ACC112 (cell line): Measurements from ENCODE around the gene CD200.

Experiments
- H2AFZ ChIP-seq: fragments of 200-600 bp; sonication (generic); one replicate; pipeline ENCODE4 v1.6.0; 2017; ENCODE audit warnings: antibody characterized with exemption, low read length; ENCODE audit not compliant: unreplicated experiment
- H3K27ac ChIP-seq: fragments of 200-600 bp; sonication (generic); 2 replicates; pipeline ENCODE4 v1.5.1; 2014; ENCODE audit warnings: low read depth, mild to moderate bottlenecking, antibody characterized with exemption, low read length, moderate library complexity
- H3K27me3 ChIP-seq: fragments of 200-600 bp; sonication (generic); 2 replicates; pipeline ENCODE4 v1.6.1; 2014; ENCODE audit warnings: mild to moderate bottlenecking, antibody characterized with exemption, low read length, moderate library complexity, mixed read lengths; ENCODE audit not compliant: insufficient read depth
- H3K36me3 ChIP-seq: fragments of 200-600 bp; sonication (generic); 2 replicates; pipeline ENCODE4 v1.6.1; 2016; ENCODE audit warnings: mild to moderate bottlenecking, antibody characterized with exemption, low read length, moderate library complexity, mixed read lengths; ENCODE audit not compliant: insufficient read depth
- H3K4me1 ChIP-seq: fragments of 200-600 bp; sonication (generic); one replicate; pipeline ENCODE4 v1.6.1; 2016; ENCODE audit warnings: low read length, mixed read lengths; ENCODE audit not compliant: insufficient read depth, unreplicated experiment, control insufficient read depth
- H3K4me3 ChIP-seq: fragments of 200-600 bp; sonication (generic); 2 replicates; pipeline ENCODE4 v1.5.1; 2014; ENCODE audit warnings: mild to moderate bottlenecking, low read depth, low read length
- H3K79me2 ChIP-seq: fragments of 200-600 bp; sonication (generic); one replicate; pipeline ENCODE4 v1.6.0; 2016; ENCODE audit warnings: low read length; ENCODE audit not compliant: control insufficient read depth, unreplicated experiment, insufficient read depth

CD200 gene

GRCh38 chr3:112307557-112307956, 25.4 kb upstream of the CD200 start:
- Histone ChIP-seq H2AFZ (no peak overlapping the region), H3K27me3 (no peaks in the 10 kb centered on the region), H3K4me3 (no peak overlapping the region), H3K36me3 (no peaks in the 10 kb centered on the region), H3K4me1 (peaks cover 16% of the 10 kb centered on the region), H3K79me2 (no peaks in the 10 kb centered on the region), H3K27ac (no peak overlapping the region)

GRCh38 chr3:112308151-112308911, 24.6 kb upstream of the CD200 start:
- Histone ChIP-seq H3K4me1 (peaks cover 11% of the 10 kb centered on the region), H3K36me3 (no peaks in the 10 kb centered on the region), H3K79me2 (no peaks in the 10 kb centered on the region), H3K4me3 (no peak overlapping the region), H2AFZ (peak overlapping the region; percentile 9), H3K27me3 (no peaks in the 10 kb centered on the region), H3K27ac (peak overlapping the region; percentile 52)

- H3K27me3 ChIP-seq, result no peaks in the 10 kb centered on the region
- no peaks in the 10 kb centered on the region for H3K79me2 ChIP-seq
- no peaks in the 10 kb centered on the region for H3K36me3 ChIP-seq
- H3K27ac ChIP-seq, result no peak overlapping the region
- H3K4me1 ChIP-seq, result no peaks in the 10 kb centered on the region
- no peak overlapping the region for H3K4me3 ChIP-seq
- H2AFZ ChIP-seq, result no peak overlapping the region
Observed at GRCh38 chr3:112314649-112315048, 18.3 kb upstream of the CD200 start.

- Histone ChIP-seq H3K36me3 (no peaks in the 10 kb centered on the region), H3K27me3 (no peaks in the 10 kb centered on the region), H2AFZ (no peak overlapping the region), H3K79me2 (no peaks in the 10 kb centered on the region), H3K27ac (no peak overlapping the region), H3K4me3 (no peak overlapping the region), H3K4me1 (no peaks in the 10 kb centered on the region)
Observed at GRCh38 chr3:112315791-112316190, 17.2 kb upstream of the CD200 start.

- H3K27ac ChIP-seq, result no peak overlapping the region
- no peak overlapping the region for H3K4me3 ChIP-seq
- H3K79me2 ChIP-seq, result no peaks in the 10 kb centered on the region
- H3K36me3 ChIP-seq, result no peaks in the 10 kb centered on the region
- H3K27me3 ChIP-seq, result no peaks in the 10 kb centered on the region
- no peak overlapping the region for H2AFZ ChIP-seq
- no peaks in the 10 kb centered on the region for H3K4me1 ChIP-seq
Observed at GRCh38 chr3:112319516-112320276, 13.3 kb upstream of the CD200 start.

GRCh38 chr3:112320691-112321090, 12.3 kb upstream of the CD200 start:
- no peak overlapping the region for H3K4me3 ChIP-seq
- no peak overlapping the region for H2AFZ ChIP-seq
- no peaks in the 10 kb centered on the region for H3K79me2 ChIP-seq
- no peaks in the 10 kb centered on the region for H3K36me3 ChIP-seq
- H3K27ac ChIP-seq, result no peak overlapping the region
- no peaks in the 10 kb centered on the region for H3K4me1 ChIP-seq
- H3K27me3 ChIP-seq, result no peaks in the 10 kb centered on the region

- H3K4me1 ChIP-seq, result no peaks in the 10 kb centered on the region
- no peaks in the 10 kb centered on the region for H3K36me3 ChIP-seq
- no peak overlapping the region for H3K27ac ChIP-seq
- no peak overlapping the region for H3K4me3 ChIP-seq
- no peaks in the 10 kb centered on the region for H3K27me3 ChIP-seq
- H2AFZ ChIP-seq, result no peak overlapping the region
- H3K79me2 ChIP-seq, result no peaks in the 10 kb centered on the region
Observed at GRCh38 chr3:112321867-112322652, 10.9 kb upstream of the CD200 start.

- no peaks in the 10 kb centered on the region for H3K27me3 ChIP-seq
- H3K36me3 ChIP-seq, result no peaks in the 10 kb centered on the region
- H3K27ac ChIP-seq, result no peak overlapping the region
- H3K4me3 ChIP-seq, result no peak overlapping the region
- H3K79me2 ChIP-seq, result no peaks in the 10 kb centered on the region
- no peak overlapping the region for H2AFZ ChIP-seq
- no peaks in the 10 kb centered on the region for H3K4me1 ChIP-seq
Observed at GRCh38 chr3:112327371-112327951, 5.5 kb upstream of the CD200 start.

- H3K27me3 ChIP-seq, result no peaks in the 10 kb centered on the region
- no peak overlapping the region for H3K4me3 ChIP-seq
- no peaks in the 10 kb centered on the region for H3K79me2 ChIP-seq
- H3K4me1 ChIP-seq, result no peaks in the 10 kb centered on the region
- no peak overlapping the region for H3K27ac ChIP-seq
- no peaks in the 10 kb centered on the region for H3K36me3 ChIP-seq
- no peak overlapping the region for H2AFZ ChIP-seq
Observed at GRCh38 chr3:112331851-112332250, 1.1 kb upstream of the CD200 start.
